ENCODE measurements around the gene CACNA2D3. TPM values are rescaled to one million over a fixed set of nuclear protein-coding genes. Genes with fewer than 3 reads are reported as not detected.

Gene CACNA2D3
- total RNA-seq, 2 experiments from 2014 or later, result not detected

DNA sequence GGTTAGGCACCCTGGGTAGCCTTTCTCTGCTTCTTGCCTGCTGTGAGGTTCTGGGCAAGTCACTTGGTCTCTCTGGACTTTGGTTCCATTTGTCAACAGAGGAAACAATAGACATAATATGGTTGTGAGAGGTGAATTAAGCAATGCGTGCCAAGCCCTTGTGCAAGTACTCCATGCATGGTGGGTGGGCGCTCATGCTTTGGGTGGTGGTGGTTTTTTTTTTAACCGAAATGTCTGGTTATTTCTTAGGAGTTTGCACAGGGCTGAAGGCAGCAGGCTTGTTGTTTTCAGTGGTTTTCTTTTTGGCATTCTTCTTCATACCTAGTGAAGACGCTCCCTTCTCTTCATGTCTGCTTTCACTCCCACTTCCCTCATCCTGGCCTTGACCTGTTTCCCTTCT is 889.7 kb downstream of the CACNA2D3 start:
- Histone ChIP-seq H3K4me3 (ENCODE audit: low read depth, low read length, poor library complexity, severe bottlenecking) (no peak overlapping the region), H4K20me1 (ENCODE audit: insufficient read depth, low read length) (no peaks in the 10 kb centered on the region), H3K4me2 (ENCODE audit: low read length) (no peak overlapping the region), H3K79me2 (ENCODE audit: insufficient read depth, low read depth, low read length) (no peaks in the 10 kb centered on the region), H3K27ac (ENCODE audit: low read depth, low read length, poor library complexity, severe bottlenecking) (no peak overlapping the region), H3K4me1 (ENCODE audit: insufficient read depth, low read length, poor library complexity, severe bottlenecking) (no peaks in the 10 kb centered on the region), H2AFZ (ENCODE audit: low read length) (no peak overlapping the region), H3K9me3 (ENCODE audit: low read length) (no peaks in the 10 kb centered on the region), H3K9me2 (ENCODE audit: insufficient read depth, low read length) (no peaks in the 10 kb centered on the region; the same call in 1 of the 2 replicates), H3K36me3 (ENCODE audit: insufficient read depth, low read length) (no peaks in the 10 kb centered on the region)
- no TSS peak for BruUV-seq (replicated peaks)
- TF ChIP-seq, protein P1, sequence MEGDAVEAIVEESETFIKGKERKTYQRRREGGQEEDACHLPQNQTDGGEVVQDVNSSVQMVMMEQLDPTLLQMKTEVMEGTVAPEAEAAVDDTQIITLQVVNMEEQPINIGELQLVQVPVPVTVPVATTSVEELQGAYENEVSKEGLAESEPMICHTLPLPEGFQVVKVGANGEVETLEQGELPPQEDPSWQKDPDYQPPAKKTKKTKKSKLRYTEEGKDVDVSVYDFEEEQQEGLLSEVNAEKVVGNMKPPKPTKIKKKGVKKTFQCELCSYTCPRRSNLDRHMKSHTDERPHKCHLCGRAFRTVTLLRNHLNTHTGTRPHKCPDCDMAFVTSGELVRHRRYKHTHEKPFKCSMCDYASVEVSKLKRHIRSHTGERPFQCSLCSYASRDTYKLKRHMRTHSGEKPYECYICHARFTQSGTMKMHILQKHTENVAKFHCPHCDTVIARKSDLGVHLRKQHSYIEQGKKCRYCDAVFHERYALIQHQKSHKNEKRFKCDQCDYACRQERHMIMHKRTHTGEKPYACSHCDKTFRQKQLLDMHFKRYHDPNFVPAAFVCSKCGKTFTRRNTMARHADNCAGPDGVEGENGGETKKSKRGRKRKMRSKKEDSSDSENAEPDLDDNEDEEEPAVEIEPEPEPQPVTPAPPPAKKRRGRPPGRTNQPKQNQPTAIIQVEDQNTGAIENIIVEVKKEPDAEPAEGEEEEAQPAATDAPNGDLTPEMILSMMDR (conservative IDR thresholded peaks at IDR 0.05; ENCODE audit: low read length), result no peak
- no peak for TF ChIP-seq EZH2phosphoT487 (IDR thresholded peaks at IDR 0.05; ENCODE audit: borderline replicate concordance, low read depth, low read length)
- intact Hi-C loops (cut with micrococcal nuclease; ENCODE audit: unreplicated experiment), result no loop called here
- DNase-seq (ENCODE audit: low spot score), result no peak
- ChIA-PET POLR2A (no interaction called here), CTCF (ENCODE audit: unreplicated experiment) (no interaction called here)

DNA sequence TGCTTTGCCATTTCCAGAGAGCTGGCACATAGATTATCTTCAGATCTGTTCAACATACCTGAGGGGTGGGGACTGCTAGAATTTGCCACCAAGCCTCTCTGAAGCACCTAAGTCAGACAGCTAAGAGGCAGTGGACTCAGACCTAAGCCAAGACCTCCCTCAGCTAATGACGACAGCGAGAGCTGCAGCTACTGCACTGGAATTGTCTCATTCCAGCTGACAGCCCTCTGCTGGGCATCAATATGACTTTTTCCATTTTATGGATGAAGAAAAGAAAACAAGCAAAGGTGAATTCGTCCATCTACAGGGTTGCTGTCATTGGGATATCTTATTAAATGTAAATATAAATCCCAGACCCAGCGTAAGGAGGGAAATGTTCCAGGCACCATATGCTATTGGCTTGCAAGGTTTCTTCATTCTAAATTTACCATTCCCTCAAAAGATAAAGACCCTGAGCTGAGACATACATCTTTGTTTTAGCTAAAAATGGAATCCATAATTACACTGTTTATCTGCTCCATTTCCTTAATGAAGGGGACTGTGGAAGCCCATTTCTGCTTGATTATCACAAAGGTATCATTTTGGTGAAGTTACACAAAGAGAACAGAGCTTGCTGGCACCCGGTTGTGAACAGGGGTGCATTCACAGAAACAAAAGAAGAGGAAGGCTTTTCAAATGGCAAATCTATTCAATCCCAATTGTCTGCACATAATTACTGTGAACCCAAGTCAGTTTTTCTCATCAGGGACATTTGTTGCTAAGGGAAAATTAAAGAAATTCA is 891.0 kb downstream of the CACNA2D3 start:
- Histone ChIP-seq H3K27ac (ENCODE audit: low read depth, low read length, poor library complexity, severe bottlenecking) (no peak overlapping the region), H3K4me3 (ENCODE audit: low read depth, low read length, poor library complexity, severe bottlenecking) (no peak overlapping the region), H3K9me3 (ENCODE audit: low read length) (no peaks in the 10 kb centered on the region), H3K79me2 (ENCODE audit: insufficient read depth, low read depth, low read length) (no peaks in the 10 kb centered on the region), H3K4me2 (ENCODE audit: low read length) (no peak overlapping the region), H4K20me1 (ENCODE audit: insufficient read depth, low read length) (no peaks in the 10 kb centered on the region), H2AFZ (ENCODE audit: low read length) (no peak overlapping the region), H3K9me2 (ENCODE audit: insufficient read depth, low read length) (no peaks in the 10 kb centered on the region; the same call in 1 of the 2 replicates), H3K4me1 (ENCODE audit: insufficient read depth, low read length, poor library complexity, severe bottlenecking) (no peaks in the 10 kb centered on the region), H3K36me3 (ENCODE audit: insufficient read depth, low read length) (no peaks in the 10 kb centered on the region)
- intact Hi-C loops (cut with micrococcal nuclease; ENCODE audit: unreplicated experiment), result no loop called here
- CTCF ChIA-PET (ENCODE audit: unreplicated experiment), result no interaction called here
- no peak for DNase-seq (ENCODE audit: low spot score)
- TF ChIP-seq, protein P1 (conservative IDR thresholded peaks at IDR 0.05; ENCODE audit: low read length), result no peak
- no peak for TF ChIP-seq EZH2phosphoT487 (IDR thresholded peaks at IDR 0.05; ENCODE audit: borderline replicate concordance, low read depth, low read length)
- POLR2A ChIA-PET, result no interaction called here
- no TSS peak for BruUV-seq (replicated peaks)

DNA sequence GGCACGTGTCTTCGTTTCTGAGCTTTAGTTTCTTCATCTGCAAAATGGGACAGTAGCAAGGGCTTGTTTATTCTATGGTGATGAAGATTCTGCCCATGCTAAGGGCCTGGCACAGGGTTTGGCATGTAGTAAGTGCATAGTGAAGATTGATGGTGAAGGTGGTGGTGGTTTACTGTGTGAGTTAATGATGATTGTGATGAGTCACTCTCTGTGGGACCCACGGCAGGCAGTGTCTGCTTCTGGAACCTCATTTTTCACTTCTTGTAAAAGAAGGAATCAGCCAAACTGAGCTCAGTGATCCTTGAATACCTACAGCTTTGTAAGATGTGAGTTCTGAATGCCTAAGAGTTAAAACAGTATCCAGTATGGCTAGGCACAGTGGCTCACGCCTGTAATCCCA is 891.7 kb downstream of the CACNA2D3 start:
- Histone ChIP-seq H2AFZ (ENCODE audit: low read length) (no peak overlapping the region), H3K4me2 (ENCODE audit: low read length) (no peak overlapping the region), H3K4me1 (ENCODE audit: insufficient read depth, low read length, poor library complexity, severe bottlenecking) (no peaks in the 10 kb centered on the region), H3K9me3 (ENCODE audit: low read length) (no peaks in the 10 kb centered on the region), H3K4me3 (ENCODE audit: low read depth, low read length, poor library complexity, severe bottlenecking) (no peak overlapping the region), H3K79me2 (ENCODE audit: insufficient read depth, low read depth, low read length) (no peaks in the 10 kb centered on the region), H3K27ac (ENCODE audit: low read depth, low read length, poor library complexity, severe bottlenecking) (no peak overlapping the region), H3K9me2 (ENCODE audit: insufficient read depth, low read length) (no peaks in the 10 kb centered on the region; the same call in 1 of the 2 replicates), H3K36me3 (ENCODE audit: insufficient read depth, low read length) (no peaks in the 10 kb centered on the region), H4K20me1 (ENCODE audit: insufficient read depth, low read length) (no peaks in the 10 kb centered on the region)
- CTCF ChIA-PET (ENCODE audit: unreplicated experiment), result no interaction called here
- POLR2A ChIA-PET, result interaction anchor here (0.6 kb wide), 1 partner anchor 413 kb away, joined by 4 read pairs; no protein-coding TSS in a partner anchor
- intact Hi-C loops (cut with micrococcal nuclease; ENCODE audit: unreplicated experiment), result no loop called here
- TF ChIP-seq, protein P1 (conservative IDR thresholded peaks at IDR 0.05; ENCODE audit: low read length), result no peak
- no peak for TF ChIP-seq EZH2phosphoT487 (IDR thresholded peaks at IDR 0.05; ENCODE audit: borderline replicate concordance, low read depth, low read length)
- BruUV-seq (replicated peaks), result no TSS peak
- no peak for DNase-seq (ENCODE audit: low spot score)
